ENCODE measurements around the gene RNASEH2B. TPM values are rescaled to one million over a fixed set of nuclear protein-coding genes. Genes with fewer than 3 reads are reported as not detected.

Gene RNASEH2B
- total RNA-seq, 1 experiment from 2014 or later = 80.7 TPM

DNA sequence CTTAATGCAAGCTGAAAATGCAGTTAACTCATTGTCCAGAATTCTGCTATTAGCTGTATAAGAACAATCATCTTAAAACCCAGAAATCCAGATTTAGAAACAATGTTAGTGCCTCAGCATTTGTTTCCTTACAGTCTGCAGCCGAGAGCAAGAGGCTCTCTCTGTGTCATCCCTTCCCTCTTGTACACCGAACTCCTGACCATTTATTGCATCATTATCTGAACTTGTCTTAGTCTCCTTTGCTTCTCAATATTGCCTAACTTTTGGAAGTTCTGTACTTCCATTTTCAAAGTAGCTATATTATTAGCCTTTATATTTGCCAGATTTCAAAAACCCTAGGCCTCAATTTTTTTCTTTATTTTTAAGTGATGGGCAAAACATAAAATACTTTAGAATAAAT, 27.1 kb downstream of the RNASEH2B start:
- H3K36me3 ChIP-seq (ENCODE audit: insufficient read depth, low read length, poor library complexity, severe bottlenecking) = peaks cover 12% of the 10 kb centered on the region
- no peak overlapping the region for H3K4me3 ChIP-seq (ENCODE audit: low read depth, low read length, poor library complexity, severe bottlenecking)
- no TSS peak for BruUV-seq (replicated peaks)
- CTCF ChIA-PET = no interaction called here
- intact Hi-C loops (cut with micrococcal nuclease; ENCODE audit: unreplicated experiment) = no loop called here
- no peak for DNase-seq (ENCODE audit: low spot score)
- no peak overlapping the region for H3K27ac ChIP-seq (ENCODE audit: low read depth, low read length, poor library complexity, severe bottlenecking)
- POLR2A ChIA-PET (ENCODE audit: low non-redundant PET) = no interaction called here
- peaks cover 4% of the 10 kb centered on the region for H3K4me1 ChIP-seq (ENCODE audit: insufficient read depth, low read length, poor library complexity, severe bottlenecking)
- no peaks in the 10 kb centered on the region for H3K9me3 ChIP-seq (ENCODE audit: low read depth, low read length, poor library complexity, severe bottlenecking)
- H3K27me3 ChIP-seq (replicated peaks; ENCODE audit: insufficient read depth, low read depth, low read length, poor library complexity) = no peaks in the 10 kb centered on the region
- TF ChIP-seq, protein P1, sequence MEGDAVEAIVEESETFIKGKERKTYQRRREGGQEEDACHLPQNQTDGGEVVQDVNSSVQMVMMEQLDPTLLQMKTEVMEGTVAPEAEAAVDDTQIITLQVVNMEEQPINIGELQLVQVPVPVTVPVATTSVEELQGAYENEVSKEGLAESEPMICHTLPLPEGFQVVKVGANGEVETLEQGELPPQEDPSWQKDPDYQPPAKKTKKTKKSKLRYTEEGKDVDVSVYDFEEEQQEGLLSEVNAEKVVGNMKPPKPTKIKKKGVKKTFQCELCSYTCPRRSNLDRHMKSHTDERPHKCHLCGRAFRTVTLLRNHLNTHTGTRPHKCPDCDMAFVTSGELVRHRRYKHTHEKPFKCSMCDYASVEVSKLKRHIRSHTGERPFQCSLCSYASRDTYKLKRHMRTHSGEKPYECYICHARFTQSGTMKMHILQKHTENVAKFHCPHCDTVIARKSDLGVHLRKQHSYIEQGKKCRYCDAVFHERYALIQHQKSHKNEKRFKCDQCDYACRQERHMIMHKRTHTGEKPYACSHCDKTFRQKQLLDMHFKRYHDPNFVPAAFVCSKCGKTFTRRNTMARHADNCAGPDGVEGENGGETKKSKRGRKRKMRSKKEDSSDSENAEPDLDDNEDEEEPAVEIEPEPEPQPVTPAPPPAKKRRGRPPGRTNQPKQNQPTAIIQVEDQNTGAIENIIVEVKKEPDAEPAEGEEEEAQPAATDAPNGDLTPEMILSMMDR (conservative IDR thresholded peaks at IDR 0.05; ENCODE audit: low read depth, low read length) = no peak
- no peak for TF ChIP-seq EZH2 (IDR thresholded peaks at IDR 0.05; ENCODE audit: borderline replicate concordance, low read depth, low read length, poor library complexity, severe bottlenecking)

DNA sequence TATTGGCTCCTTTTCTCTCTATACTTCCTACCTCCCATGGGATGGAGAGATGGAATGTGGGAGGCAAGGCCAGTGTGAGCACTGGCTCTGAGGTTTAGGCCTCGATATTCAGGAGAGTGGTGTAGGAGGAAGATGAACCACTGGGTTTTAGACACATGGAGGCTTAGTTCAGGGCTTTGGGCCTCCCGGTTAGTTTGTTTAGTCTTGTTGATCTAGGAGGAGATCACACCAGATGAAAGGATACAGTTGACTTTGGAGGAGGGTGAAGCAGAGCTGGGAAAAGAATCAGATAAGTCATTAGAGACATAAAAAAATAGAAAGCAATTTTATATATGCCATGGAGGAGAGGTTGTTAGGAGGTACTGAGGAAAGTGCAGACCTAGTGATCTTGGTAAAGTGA, 30.9 kb downstream of the RNASEH2B start:
- no peaks in the 10 kb centered on the region for H3K4me1 ChIP-seq (ENCODE audit: insufficient read depth, low read length, poor library complexity, severe bottlenecking)
- TF ChIP-seq, protein P1 (conservative IDR thresholded peaks at IDR 0.05; ENCODE audit: low read depth, low read length) = no peak
- TF ChIP-seq EZH2 (IDR thresholded peaks at IDR 0.05; ENCODE audit: borderline replicate concordance, low read depth, low read length, poor library complexity, severe bottlenecking) = no peak
- H3K9me3 ChIP-seq (ENCODE audit: low read depth, low read length, poor library complexity, severe bottlenecking) = no peaks in the 10 kb centered on the region
- BruUV-seq (replicated peaks) = no TSS peak
- ChIA-PET CTCF (no interaction called here), POLR2A (ENCODE audit: low non-redundant PET) (no interaction called here)
- no peak for DNase-seq (ENCODE audit: low spot score)
- peaks cover 14% of the 10 kb centered on the region for H3K36me3 ChIP-seq (ENCODE audit: insufficient read depth, low read length, poor library complexity, severe bottlenecking)
- intact Hi-C loops (cut with micrococcal nuclease; ENCODE audit: unreplicated experiment) = no loop called here
- H3K4me3 ChIP-seq (ENCODE audit: low read depth, low read length, poor library complexity, severe bottlenecking) = no peak overlapping the region
- H3K27ac ChIP-seq (ENCODE audit: low read depth, low read length, poor library complexity, severe bottlenecking) = no peak overlapping the region
- no peaks in the 10 kb centered on the region for H3K27me3 ChIP-seq (replicated peaks; ENCODE audit: insufficient read depth, low read depth, low read length, poor library complexity)

DNA sequence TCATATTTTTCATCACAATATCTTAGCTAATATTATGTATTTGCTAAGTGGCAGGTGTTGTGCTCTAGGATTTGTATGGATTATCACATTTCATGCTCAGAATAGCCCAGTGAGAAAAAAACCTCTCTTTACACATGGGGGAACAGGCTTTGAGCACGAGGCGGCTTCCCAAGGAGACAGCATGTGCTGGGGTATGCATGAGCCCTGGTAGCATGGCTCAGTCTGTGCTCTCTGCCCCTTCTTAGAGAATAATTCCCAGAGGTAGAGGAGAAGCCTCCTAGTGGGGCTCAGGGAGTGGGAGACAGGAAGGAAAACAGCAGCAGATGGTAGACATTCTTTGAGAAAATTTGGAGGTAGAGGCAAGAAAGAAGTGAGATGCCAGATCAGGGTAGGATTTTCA, 31.6 kb downstream of the RNASEH2B start:
- Histone ChIP-seq H3K9me3 (ENCODE audit: low read depth, low read length, poor library complexity, severe bottlenecking) (no peaks in the 10 kb centered on the region), H3K4me1 (ENCODE audit: insufficient read depth, low read length, poor library complexity, severe bottlenecking) (no peaks in the 10 kb centered on the region), H3K27me3 (replicated peaks; ENCODE audit: insufficient read depth, low read depth, low read length, poor library complexity) (no peaks in the 10 kb centered on the region), H3K4me3 (ENCODE audit: low read depth, low read length, poor library complexity, severe bottlenecking) (no peak overlapping the region), H3K36me3 (ENCODE audit: insufficient read depth, low read length, poor library complexity, severe bottlenecking) (peaks cover 14% of the 10 kb centered on the region), H3K27ac (ENCODE audit: low read depth, low read length, poor library complexity, severe bottlenecking) (no peak overlapping the region)
- no TSS peak for BruUV-seq (replicated peaks)
- intact Hi-C loops (cut with micrococcal nuclease; ENCODE audit: unreplicated experiment) = no loop called here
- POLR2A ChIA-PET (ENCODE audit: low non-redundant PET) = no interaction called here
- TF ChIP-seq EZH2 (IDR thresholded peaks at IDR 0.05; ENCODE audit: borderline replicate concordance, low read depth, low read length, poor library complexity, severe bottlenecking) = no peak
- TF ChIP-seq, protein P1 (conservative IDR thresholded peaks at IDR 0.05; ENCODE audit: low read depth, low read length) = no peak
- CTCF ChIA-PET = no interaction called here
- DNase-seq (ENCODE audit: low spot score) = no peak
